Activated CD4-positive, alpha-beta memory T cell treated with anti-CD3 and anti-CD28 coated beads for 36 hours (primary cell): Measurements from ENCODE around the gene NOLC1. TPM values are rescaled to one million over a fixed set of nuclear protein-coding genes. Genes with fewer than 3 reads are reported as not detected.

Experiments used
- CTCF ChIA-PET: fragments of 350-600 bp; sonication (Branson Sonifier 250); formaldehyde crosslinking; loops from one replicate; lab custom pipeline; 2021; ENCODE audit warnings: antibody characterized with exemption, inconsistent platforms; lab: Charles Lee
- POLR2A ChIA-PET: fragments of 350-600 bp; sonication (Branson Sonifier 250); formaldehyde crosslinking; loops from one replicate; lab custom pipeline; 2021; ENCODE audit warnings: antibody characterized with exemption; lab: Charles Lee
- DNase-seq: peaks from one replicate; pipeline ENCODE4 v3.0.0-alpha.2; 2020
- H3K27ac Mint-ChIP-seq: one replicate; pipeline ENCODE4 v1.8.0; 2021; ENCODE audit warnings: mixed read lengths
- H3K27me3 Mint-ChIP-seq: one replicate; pipeline ENCODE4 v1.8.0; 2021; ENCODE audit warnings: mixed read lengths
- H3K36me3 Mint-ChIP-seq: one replicate; pipeline ENCODE4 v1.8.0; 2021; ENCODE audit warnings: mixed read lengths
- H3K4me1 Mint-ChIP-seq: one replicate; pipeline ENCODE4 v1.8.0; 2021; ENCODE audit warnings: low read depth, mixed read lengths
- H3K4me3 Mint-ChIP-seq: one replicate; pipeline ENCODE4 v1.8.0; 2021; ENCODE audit warnings: mild to moderate bottlenecking, mixed read lengths
- H3K9me3 Mint-ChIP-seq: one replicate; pipeline ENCODE4 v1.8.0; 2021; ENCODE audit warnings: mixed read lengths
- intact Hi-C: fragments of 100-400 bp; cut with micrococcal nuclease; formaldehyde crosslinking; loops from one replicate; pipeline ENCODE4 v1.15.1; 2023
- total RNA-seq, 2 experiments: library from RNA; stranded (reverse); gene quantifications; one replicate each; pipeline ENCODE4 v1.2.3, GENCODE V29; 2021

The NOLC1 gene
- total RNA-seq, 2 experiments from 2014 or later, result 165 to 168 TPM

DNA sequence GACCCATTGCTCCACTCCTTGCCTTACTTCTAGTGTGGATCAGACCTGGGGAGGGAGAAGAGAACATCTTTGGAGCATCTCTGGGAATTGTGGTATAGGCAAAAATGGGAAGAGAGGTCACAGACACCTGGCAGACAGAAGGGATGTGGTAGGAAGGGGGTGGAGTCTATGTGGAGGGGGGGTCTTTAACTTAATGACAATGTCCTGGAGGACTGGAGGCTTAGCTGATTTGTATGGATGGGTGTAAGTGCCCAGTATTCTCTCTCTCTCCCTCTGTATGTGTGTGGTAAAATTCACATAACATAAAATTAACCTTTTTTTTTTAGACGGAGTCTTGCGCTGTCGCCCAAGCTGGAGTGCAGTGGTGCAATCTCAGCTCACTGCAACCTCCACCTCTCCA lies 29.0 kb upstream of the NOLC1 start:
- H3K27ac Mint-ChIP-seq, result no peak overlapping the region
- DNase-seq, result no peak
- H3K9me3 Mint-ChIP-seq, result no peaks in the 10 kb centered on the region
- H3K27me3 Mint-ChIP-seq, result no peaks in the 10 kb centered on the region
- H3K4me3 Mint-ChIP-seq, result no peak overlapping the region
- ChIA-PET CTCF (interaction anchor here (4.1 kb wide), 1 partner anchor 9 kb away, joined by 37 read pairs; the partner anchor contains the start of gene PPRC1), POLR2A (interaction anchor here (0.6 to 1.1 kb wide), 5 partner anchors 8 to 276 kb away, joined by 3 to 8 read pairs (median 3); no protein-coding TSS in a partner anchor)
- H3K36me3 Mint-ChIP-seq, result no peaks in the 10 kb centered on the region
- intact Hi-C loops, result no loop called here
- H3K4me1 Mint-ChIP-seq, result peaks cover 20% of the 10 kb centered on the region

- Mint-ChIP-seq H3K9me3 (no peaks in the 10 kb centered on the region), H3K4me1 (peaks cover 32% of the 10 kb centered on the region), H3K27ac (peak overlapping the region; percentile 98), H3K4me3 (no peak overlapping the region), H3K27me3 (no peaks in the 10 kb centered on the region), H3K36me3 (peaks cover 17% of the 10 kb centered on the region)
- no peak for DNase-seq
- intact Hi-C loops, result loop anchor here (1.0 to 5.0 kb wide), 5 partner anchors 14 to 371 kb away; partner anchors contain the start of genes ACTR1A and NOLC1
- ChIA-PET POLR2A (interaction anchor here (0.8 to 1.6 kb wide), 4 partner anchors 8 to 130 kb away, joined by 3 to 6 read pairs (median 4); partner anchors contain the start of gene NOLC1), CTCF (interaction anchor here (0.7 to 2.8 kb wide), 11 partner anchors 9 to 268 kb away, joined by 3 to 37 read pairs (median 5); partner anchors contain the start of gene NOLC1)
These were observed 20.7 kb upstream of the NOLC1 start for GRCh38 chr10:102131286-102132170.

DNA sequence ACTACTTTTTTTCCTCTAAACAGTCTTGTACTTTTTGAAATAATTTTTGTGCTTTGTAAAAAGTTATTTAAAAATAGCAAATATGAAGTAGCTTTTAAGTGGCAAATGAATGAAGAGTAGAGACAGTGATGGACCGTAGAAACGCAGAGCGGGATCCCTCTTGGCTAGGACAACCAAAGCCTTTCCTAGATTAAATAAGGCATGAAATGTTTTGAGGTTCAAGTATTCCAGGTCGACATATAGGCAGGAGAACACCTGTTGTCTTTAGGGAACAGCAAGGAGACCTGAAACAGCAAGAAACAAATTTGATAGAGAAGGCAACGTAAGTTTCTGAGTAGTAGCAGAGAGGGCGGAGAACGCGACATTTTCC lies 20.0 kb upstream of the NOLC1 start:
- peaks cover 36% of the 10 kb centered on the region for H3K4me1 Mint-ChIP-seq
- DNase-seq, result no peak
- CTCF ChIA-PET, result interaction anchor here (0.7 to 2.8 kb wide), 12 partner anchors 9 to 267 kb away, joined by 3 to 37 read pairs (median 6); partner anchors contain the start of gene NOLC1
- peaks cover 17% of the 10 kb centered on the region for H3K36me3 Mint-ChIP-seq
- intact Hi-C loops, result loop anchor here (1.0 to 5.0 kb wide), 5 partner anchors 15 to 370 kb away; partner anchors contain the start of genes ACTR1A and NOLC1
- no peaks in the 10 kb centered on the region for H3K27me3 Mint-ChIP-seq
- H3K9me3 Mint-ChIP-seq, result no peaks in the 10 kb centered on the region
- peak overlapping the region; percentile 100 for H3K4me3 Mint-ChIP-seq
- POLR2A ChIA-PET, result interaction anchor here (1.0 to 1.6 kb wide), 5 partner anchors 15 to 131 kb away, joined by 3 to 6 read pairs (median 4); partner anchors contain the start of gene NOLC1
- H3K27ac Mint-ChIP-seq, result peak overlapping the region; percentile 98

DNA sequence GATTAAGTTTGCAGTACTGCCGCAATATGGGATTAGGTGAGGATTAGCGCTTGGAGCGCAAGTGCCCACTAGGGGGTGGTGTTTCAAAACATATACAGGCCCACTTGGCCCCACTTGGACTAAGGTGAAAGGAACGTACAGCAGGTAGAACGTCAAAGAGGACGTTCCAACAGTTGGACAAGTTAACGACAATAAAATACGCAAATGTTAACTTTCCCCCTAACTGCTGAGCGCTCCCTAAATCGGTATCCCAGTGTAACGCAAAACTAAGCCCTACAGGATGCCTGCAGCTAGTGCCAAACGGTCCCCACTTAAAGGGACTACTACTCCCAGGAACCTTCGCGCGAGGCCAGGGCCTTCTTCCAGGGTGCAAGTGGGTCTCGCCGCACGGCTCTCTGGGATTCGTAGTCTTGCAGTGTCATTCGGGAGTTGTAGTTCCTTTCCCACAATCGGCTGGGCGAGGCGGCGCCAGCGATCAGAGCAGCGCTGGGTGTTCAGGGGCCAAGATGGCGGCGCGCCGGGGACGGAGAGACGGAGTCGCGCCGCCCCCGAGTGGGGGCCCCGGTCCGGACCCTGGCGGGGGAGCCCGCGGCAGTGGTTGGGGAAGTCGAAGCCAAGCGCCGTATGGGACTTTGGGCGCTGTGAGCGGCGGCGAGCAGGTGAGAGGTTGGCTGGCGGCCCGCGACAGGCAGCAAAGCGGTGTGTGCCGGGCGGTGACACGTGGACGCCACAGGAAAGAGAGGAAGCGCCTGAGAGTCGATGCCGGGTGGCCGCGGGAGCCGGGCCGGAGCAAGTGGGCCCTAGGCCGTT lies 19.4 kb upstream of the NOLC1 start, which contains the start of gene PPRC1:
Gene PPRC1, plus strand, starts transcription at position 478 of the 810 bp plus-strand sequence. Its CDS starts 29 bp downstream, at position 507.
- Mint-ChIP-seq H3K36me3 (peaks cover 17% of the 10 kb centered on the region), H3K4me3 (peak within 1 kb of the TSS; percentile 100), H3K27me3 (no peaks in the 10 kb centered on the region), H3K4me1 (peaks cover 42% of the 10 kb centered on the region), H3K9me3 (no peaks in the 10 kb centered on the region), H3K27ac (peak within 1 kb of the TSS; percentile 98)
- intact Hi-C loops, result loop anchor here (1.0 to 5.0 kb wide), 5 partner anchors 15 to 370 kb away; partner anchors contain the start of genes ACTR1A and NOLC1
- DNase-seq, result peak; percentile 99
- ChIA-PET CTCF (interaction anchor here (0.6 to 2.8 kb wide), 12 partner anchors 10 to 237 kb away, joined by 3 to 37 read pairs (median 6); partner anchors contain the start of gene NOLC1), POLR2A (interaction anchor here (1.0 to 1.6 kb wide), 5 partner anchors 14 to 131 kb away, joined by 3 to 6 read pairs (median 4); partner anchors contain the start of gene NOLC1)

DNA sequence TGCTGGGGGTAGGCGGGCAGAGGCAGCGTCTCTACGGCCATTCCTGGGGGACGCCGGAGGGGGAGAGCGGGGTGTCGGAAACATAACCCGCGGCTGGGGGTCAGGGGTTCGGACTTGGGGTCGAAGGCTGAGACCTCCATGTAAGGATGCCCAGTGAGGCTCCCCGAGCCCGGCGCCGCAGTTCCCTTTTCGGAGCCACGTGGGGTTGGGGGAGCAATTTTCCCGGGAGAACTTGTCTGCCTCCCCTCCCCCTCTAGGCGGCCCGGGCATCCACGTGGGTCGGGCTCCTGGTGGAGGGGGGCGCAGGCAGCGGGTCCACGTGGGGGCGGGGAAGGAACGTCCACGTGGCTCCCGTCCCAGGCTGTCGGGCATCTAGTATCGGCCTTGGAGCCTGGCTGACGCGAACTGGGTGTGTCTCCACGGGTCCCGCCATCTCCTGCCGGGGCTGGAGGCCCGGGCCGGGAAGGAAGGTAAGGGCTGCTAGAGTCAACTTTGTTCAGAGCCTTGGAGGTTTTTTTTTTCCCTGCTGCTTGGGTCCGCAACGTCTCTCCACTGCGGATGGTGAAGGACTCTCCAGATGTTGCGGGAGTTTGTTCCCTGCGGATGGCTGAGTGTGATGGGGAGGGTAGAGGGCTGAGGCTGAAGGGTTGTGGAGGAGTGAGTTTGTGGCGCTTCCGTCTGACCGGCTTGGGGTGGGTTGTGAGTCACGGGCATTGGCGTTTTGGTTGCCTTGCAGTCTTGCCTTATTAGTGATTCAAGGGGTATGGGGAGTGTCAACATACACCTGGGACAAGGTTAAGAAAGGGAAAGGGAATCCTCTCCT lies 18.6 kb upstream of the NOLC1 start:
- Mint-ChIP-seq H3K27me3 (no peaks in the 10 kb centered on the region), H3K4me1 (peaks cover 42% of the 10 kb centered on the region)
- CTCF ChIA-PET, result interaction anchor here (2.0 kb wide), 1 partner anchor 36 kb away, joined by 7 read pairs; no protein-coding TSS in a partner anchor

GRCh38 chr10:102134416-102134815 lies 17.8 kb upstream of the NOLC1 start:
- intact Hi-C loops, result loop anchor here (5.0 kb wide), 1 partner anchor 302 kb away; no protein-coding TSS in a partner anchor
- peak overlapping the region; percentile 98 for H3K27ac Mint-ChIP-seq
- POLR2A ChIA-PET, result interaction anchor here (0.8 to 2.6 kb wide), 4 partner anchors 11 to 20 kb away, joined by 3 to 14 read pairs (median 6); partner anchors contain the start of gene NOLC1
- no peaks in the 10 kb centered on the region for H3K27me3 Mint-ChIP-seq
- DNase-seq, result no peak
- H3K4me3 Mint-ChIP-seq, result peak overlapping the region; percentile 100
- H3K4me1 Mint-ChIP-seq, result peaks cover 42% of the 10 kb centered on the region
- H3K9me3 Mint-ChIP-seq, result no peaks in the 10 kb centered on the region
- CTCF ChIA-PET, result interaction anchor here (2.0 kb wide), 1 partner anchor 35 kb away, joined by 7 read pairs; no protein-coding TSS in a partner anchor
- H3K36me3 Mint-ChIP-seq, result peaks cover 28% of the 10 kb centered on the region

More for the DNA sequence above, 18.6 kb upstream of the NOLC1 start:
- intact Hi-C loops, result loop anchor here (5.0 kb wide), 1 partner anchor 301 kb away; no protein-coding TSS in a partner anchor
- no peaks in the 10 kb centered on the region for H3K9me3 Mint-ChIP-seq
- peak overlapping the region; percentile 98 for H3K27ac Mint-ChIP-seq
- H3K36me3 Mint-ChIP-seq, result peaks cover 21% of the 10 kb centered on the region
- POLR2A ChIA-PET, result no interaction called here
- DNase-seq, result peak; percentile 81
- H3K4me3 Mint-ChIP-seq, result peak overlapping the region; percentile 100

- Mint-ChIP-seq H3K4me1 (peaks cover 42% of the 10 kb centered on the region), H3K4me3 (peak overlapping the region; percentile 34), H3K36me3 (peaks cover 43% of the 10 kb centered on the region), H3K9me3 (no peaks in the 10 kb centered on the region), H3K27me3 (no peaks in the 10 kb centered on the region), H3K27ac (peak overlapping the region; percentile 71)
- intact Hi-C loops, result no loop called here
- CTCF ChIA-PET, result interaction anchor here (2.0 kb wide), 1 partner anchor 34 kb away, joined by 7 read pairs; no protein-coding TSS in a partner anchor
- POLR2A ChIA-PET, result interaction anchor here (1.4 to 2.6 kb wide), 2 partner anchors 15 to 21 kb away, joined by 4 to 14 read pairs; partner anchors contain the start of gene NOLC1
- no peak for DNase-seq
These were observed 16.1 kb upstream of the NOLC1 start for GRCh38 chr10:102135956-102136526.

DNA sequence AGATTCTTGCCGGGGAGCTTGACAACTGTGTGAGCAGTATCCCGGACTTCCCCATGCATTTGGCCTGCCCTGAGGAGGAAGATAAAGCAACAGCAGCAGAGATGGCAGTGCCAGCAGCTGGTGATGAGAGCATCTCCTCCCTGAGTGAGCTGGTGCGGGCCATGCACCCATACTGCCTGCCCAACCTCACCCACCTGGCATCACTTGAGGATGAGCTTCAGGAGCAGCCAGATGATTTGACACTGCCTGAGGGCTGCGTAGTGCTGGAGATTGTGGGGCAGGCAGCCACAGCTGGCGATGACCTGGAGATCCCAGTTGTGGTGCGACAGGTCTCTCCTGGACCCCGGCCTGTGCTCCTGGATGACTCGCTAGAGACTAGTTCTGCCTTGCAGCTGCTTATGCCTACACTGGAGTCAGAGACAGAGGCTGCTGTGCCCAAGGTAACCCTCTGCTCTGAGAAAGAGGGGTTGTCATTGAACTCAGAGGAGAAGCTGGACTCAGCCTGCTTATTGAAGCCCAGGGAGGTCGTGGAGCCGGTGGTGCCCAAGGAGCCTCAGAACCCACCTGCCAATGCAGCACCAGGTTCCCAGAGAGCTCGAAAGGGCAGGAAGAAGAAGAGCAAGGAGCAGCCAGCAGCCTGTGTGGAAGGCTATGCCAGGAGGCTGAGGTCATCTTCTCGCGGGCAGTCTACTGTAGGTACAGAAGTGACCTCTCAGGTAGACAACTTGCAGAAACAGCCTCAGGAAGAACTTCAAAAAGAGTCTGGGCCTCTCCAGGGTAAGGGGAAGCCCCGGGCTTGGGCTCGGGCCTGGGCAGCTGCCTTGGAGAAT lies 12.7 kb upstream of the NOLC1 start:
- H3K27ac Mint-ChIP-seq, result no peak overlapping the region
- peaks cover 62% of the 10 kb centered on the region for H3K36me3 Mint-ChIP-seq
- no peak overlapping the region for H3K4me3 Mint-ChIP-seq
- no peak for DNase-seq
- intact Hi-C loops, result no loop called here
- CTCF ChIA-PET, result interaction anchor here (0.6 to 1.6 kb wide), 4 partner anchors 30 to 477 kb away, joined by 3 to 5 read pairs (median 3); partner anchors contain the start of gene SUFU
- H3K4me1 Mint-ChIP-seq, result peaks cover 30% of the 10 kb centered on the region
- H3K9me3 Mint-ChIP-seq, result no peaks in the 10 kb centered on the region
- POLR2A ChIA-PET, result no interaction called here
- H3K27me3 Mint-ChIP-seq, result no peaks in the 10 kb centered on the region

DNA sequence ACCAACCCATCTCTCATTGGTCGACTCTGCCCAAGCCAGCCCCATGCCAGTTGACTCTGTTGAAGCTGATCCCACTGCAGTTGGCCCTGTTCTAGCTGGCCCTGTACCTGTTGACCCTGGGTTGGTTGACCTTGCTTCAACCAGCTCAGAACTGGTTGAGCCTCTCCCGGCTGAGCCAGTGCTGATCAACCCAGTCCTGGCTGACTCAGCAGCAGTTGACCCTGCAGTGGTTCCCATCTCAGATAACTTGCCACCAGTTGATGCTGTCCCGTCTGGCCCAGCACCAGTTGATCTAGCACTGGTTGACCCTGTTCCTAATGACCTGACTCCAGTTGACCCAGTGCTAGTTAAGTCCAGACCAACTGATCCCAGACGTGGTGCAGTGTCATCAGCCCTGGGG lies 12.0 kb upstream of the NOLC1 start:
- intact Hi-C loops, result no loop called here
- H3K27ac Mint-ChIP-seq, result no peak overlapping the region
- CTCF ChIA-PET, result interaction anchor here (1.0 to 1.2 kb wide), 2 partner anchors 30 to 259 kb away, joined by 3 to 5 read pairs; no protein-coding TSS in a partner anchor
- no peaks in the 10 kb centered on the region for H3K9me3 Mint-ChIP-seq
- H3K4me3 Mint-ChIP-seq, result no peak overlapping the region
- H3K27me3 Mint-ChIP-seq, result no peaks in the 10 kb centered on the region
- H3K36me3 Mint-ChIP-seq, result peaks cover 59% of the 10 kb centered on the region
- no peak for DNase-seq
- POLR2A ChIA-PET, result no interaction called here
- peaks cover 24% of the 10 kb centered on the region for H3K4me1 Mint-ChIP-seq
